NOMO-1 treated with DMSO at 0.1 percent for 48 hours (cell line): ENCODE measurements around the gene DNMT3L.
"Not testable (repeated sequence)": the region's sequence is repeated elsewhere in the genome, so short reads cannot be mapped to it uniquely, and the experiment has no call there.

Experiments used
- DNase-seq: peaks from one replicate; lab custom pipeline; 2025; ENCODE audit not compliant: unreplicated experiment; lab: John Stamatoyannopoulos, UW

Gene DNMT3L

DNA sequence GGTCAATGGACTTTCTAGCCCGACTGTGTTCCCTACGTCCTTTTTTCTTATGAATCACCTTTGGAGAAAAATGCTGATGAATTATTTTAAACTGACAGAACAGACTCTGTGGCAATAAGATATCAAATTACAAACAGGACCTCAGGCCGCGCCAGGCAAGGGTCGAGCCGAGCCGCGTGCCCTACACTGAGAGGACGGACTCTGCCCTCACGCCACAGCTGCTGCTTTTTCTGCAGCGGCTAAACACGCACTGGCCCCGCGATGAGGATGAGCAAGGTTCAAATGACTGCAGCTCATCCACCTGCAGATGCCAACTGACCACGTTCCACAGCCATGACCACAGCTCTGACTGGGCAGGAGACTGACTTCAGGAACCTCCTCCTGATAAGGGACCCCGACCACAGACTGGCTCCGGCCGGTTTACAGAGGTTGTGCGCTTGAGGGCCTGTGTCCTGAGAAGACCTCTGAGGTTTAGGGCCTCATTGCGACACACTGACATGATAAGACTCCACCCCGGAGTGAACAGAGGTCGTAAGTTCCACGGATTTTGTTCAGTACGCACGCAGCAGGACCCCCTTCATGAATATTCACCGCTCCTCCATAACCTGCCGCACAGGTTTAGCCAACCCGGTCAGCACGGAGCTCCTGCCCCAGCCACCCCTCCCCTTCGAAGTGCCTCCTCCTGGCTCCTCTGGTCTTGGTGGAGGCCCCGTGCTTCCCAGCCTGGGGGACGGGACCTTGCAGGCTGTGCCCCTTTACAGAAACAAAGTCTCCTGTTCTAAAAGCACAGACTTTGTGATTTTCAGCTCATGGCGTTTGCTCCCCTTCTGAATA lies 12.3 kb downstream of the DNMT3L start:
- not testable (repeated sequence) for DNase-seq

DNA sequence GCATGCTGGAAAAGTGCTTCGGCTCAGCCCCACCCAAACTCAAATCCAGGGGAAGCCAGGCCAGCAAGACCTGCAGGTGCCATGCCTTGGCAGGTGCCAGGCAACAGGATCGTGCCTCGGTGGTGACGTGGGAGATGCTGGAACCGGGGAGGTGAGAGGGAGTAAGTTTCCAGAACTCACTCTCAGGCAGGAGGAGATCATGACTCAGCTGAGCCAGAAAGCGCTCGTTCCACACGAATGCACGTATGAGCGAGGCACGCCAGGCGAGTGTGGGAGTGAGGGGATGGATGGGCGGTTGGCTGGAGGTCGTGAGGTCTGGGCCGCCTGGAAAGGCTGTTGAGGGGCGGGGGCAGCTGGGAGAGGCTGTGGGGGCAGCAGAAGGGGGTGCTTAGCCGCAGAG lies 13.8 kb downstream of the DNMT3L start:
- not testable (repeated sequence) for DNase-seq

DNA sequence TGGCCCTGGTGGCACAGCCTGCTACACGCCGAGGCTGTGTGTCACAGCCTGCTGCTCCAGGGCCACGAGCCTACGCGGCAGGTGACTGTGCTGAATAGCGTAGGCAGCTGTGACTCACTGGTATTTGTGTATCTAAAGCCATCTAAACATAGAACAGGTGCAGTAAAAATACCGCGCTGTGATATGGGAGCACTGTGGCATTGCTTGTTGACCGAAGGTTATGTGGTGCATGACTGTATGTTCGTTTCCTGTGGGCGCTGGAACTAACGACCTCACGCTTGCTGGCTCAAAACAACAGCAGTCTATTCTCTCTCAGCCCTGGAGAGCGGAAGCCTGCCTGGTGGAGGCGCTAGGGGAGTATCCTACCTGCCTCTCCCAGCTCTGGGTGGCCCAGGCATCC lies 17.7 kb downstream of the DNMT3L start:
- DNase-seq = not testable (repeated sequence)

DNA sequence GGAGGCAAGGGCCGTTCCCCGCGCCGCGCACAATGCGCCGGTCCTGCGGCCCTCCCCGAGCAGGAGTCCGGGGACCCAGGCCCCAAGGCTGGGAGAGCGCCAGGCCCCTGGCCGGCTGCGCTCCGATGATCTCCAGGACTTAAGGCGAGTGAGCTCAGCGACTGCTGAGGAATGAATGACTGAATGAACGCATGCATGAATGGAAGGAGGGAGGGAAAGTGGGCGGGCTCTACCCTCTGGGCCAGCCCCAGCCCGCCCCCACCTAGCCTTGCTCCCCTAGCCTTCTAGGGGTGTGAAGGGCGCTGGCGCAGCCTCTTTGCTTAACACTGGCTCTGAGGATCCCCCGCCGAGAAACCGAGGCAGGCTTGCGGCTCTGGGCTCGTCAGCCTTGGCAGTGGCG lies 20.4 kb downstream of the DNMT3L start:
- not testable (repeated sequence) for DNase-seq

DNA sequence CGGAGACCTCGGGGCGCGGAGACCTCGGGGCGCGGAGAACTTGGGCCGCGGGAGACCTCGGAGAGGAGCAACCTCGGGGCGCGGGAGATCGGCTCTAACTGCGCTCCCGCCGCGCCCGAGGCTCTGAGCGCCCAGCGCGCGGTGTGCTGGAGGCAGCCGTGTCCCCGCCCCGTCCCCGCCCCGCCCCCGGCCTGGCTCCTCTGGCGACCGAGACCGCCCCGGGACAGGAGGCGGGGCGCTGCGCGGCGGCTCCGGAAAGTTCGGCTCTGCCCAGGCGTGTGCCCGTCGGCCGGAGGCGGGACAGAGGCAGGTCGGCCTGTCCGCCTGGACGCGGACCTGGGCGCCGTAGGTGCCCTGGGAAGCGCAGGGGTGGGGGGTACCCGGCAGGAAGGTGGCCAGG lies 20.9 kb downstream of the DNMT3L start, which contains the start of gene ICOSLG:
TSS of gene ICOSLG (minus strand) at position 102 of the 400 bp plus-strand sequence. CDS start 126 bp downstream, outside the sequence.
- not testable (repeated sequence) for DNase-seq

- DNase-seq = not testable (repeated sequence)
These were observed 21.3 kb downstream of the DNMT3L start for GRCh38 chr21:44240353-44240752.

GRCh38 chr21:44229561-44229960 lies 32.1 kb downstream of the DNMT3L start:
- DNase-seq = not testable (repeated sequence)

DNA sequence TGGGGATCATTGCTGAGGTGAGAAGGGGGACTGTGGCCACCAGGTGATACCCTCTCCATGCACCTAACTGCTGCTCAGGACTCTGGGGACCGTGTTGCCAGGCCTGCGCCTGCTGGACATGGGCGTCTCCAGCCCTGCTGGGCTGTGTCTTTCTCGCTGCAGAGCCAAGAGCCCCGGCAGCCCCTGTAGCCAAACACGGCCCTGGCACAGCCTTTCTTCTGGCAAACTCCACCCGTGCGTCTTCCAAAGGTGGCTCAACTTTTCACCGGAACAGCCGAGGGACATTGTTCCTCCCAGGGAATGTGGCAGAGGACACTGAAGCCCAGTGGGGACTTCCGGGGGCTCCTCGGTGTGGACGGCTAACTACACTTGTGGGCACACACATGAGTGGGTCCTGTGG lies 33.6 kb downstream of the DNMT3L start:
- DNase-seq = not testable (repeated sequence)

DNA sequence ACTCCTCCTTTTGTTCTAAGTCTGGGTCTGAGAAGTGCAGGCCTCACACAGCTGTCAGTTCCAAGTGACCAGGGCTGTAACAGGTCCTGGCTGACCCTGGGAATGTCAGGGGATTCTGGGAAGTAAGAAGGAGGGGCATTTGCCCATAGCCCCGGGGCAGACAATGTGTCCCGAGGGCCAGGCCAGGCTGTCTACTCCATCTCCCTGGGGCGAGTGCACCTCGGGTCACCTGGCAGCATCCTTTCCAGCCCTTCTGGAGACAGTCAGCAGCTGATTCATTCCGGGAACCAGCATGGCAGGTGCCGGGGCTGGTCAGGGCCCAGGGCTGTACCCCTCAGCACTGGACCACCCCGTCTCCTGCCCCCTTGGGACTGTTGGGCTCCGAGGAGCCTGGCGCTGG lies 34.1 kb downstream of the DNMT3L start:
- not testable (repeated sequence) for DNase-seq

- not testable (repeated sequence) for DNase-seq
These were observed 36.1 kb downstream of the DNMT3L start for GRCh38 chr21:44225605-44226004.

- DNase-seq = not testable (repeated sequence)
These were observed 38.4 kb downstream of the DNMT3L start for GRCh38 chr21:44223334-44223733.

DNA sequence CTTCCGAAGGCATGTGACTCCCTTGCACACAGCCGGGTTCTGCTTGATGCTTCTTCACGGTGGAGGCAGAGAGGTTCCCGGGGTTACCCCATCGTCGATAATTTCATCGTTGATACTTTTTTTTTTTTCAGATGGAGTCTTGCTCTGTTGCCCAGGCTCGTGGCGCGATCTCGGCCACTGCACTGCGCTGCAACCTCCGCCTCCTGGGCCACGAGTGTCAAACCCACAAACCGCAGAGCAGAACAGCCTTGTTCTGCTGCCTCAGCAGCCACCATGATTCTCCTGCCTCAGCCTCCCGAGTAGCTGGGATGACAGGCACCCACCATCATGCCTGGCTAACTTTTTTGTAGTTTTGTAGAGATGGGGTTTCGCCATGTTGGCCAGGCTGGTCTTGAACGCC lies 41.0 kb downstream of the DNMT3L start:
- not testable (repeated sequence) for DNase-seq

GRCh38 chr21:44218461-44218860 lies 43.2 kb downstream of the DNMT3L start:
- DNase-seq = not testable (repeated sequence)

- DNase-seq = not testable (repeated sequence)
These were observed 49.7 kb downstream of the DNMT3L start for GRCh38 chr21:44211978-44212377.

- not testable (repeated sequence) for DNase-seq
These were observed 50.1 kb downstream of the DNMT3L start for GRCh38 chr21:44211574-44211973.

GRCh38 chr21:44207860-44208646 lies 53.6 kb downstream of the DNMT3L start:
- not testable (repeated sequence) for DNase-seq

DNA sequence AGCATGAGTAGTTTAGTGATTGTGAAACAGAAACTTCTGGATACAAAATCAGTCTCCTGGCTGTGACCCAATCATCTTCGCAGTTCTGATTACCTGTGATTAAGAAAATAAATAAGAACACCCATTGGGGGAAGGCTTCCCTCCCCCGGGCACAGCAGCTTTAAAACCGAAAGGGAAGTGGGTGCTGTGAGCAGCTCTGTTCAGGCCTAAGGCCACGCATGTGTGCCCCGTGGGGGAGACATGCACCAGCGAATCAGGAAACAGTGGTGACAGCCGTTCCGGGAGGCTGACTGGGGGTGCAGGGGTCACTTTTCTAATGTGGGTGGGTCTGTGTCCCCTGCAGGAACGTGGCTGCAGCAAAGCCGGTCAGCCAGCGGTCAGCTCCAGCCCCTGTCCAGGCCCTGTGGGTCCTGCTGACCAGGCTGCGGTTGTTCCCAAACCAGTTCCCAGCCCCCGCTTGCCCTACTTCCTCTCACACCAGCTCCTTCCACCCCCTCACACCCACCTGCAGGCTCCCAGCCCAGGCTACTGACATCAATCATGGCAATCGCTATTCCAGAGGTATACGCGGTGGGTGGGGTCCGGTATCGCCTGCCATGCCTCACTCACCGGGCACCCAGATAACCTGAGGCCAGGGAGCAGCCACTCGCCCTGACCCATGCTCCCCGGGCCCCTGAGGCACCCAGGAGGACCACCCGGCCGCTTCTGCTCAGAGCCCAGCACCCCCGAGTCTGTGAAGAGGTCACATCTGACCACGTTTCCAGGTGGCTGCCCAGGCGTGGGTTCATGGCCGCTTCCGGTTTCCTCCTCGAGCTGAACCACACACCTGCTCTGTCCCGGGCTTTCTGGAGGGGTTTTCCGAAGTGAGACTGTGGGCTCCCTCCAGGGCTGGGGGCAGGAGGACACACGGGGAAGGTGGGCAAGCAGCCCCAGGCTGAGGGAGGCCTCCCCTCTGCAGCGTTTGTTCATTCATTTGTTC lies 54.7 kb downstream of the DNMT3L start:
- not testable (repeated sequence) for DNase-seq

DNA sequence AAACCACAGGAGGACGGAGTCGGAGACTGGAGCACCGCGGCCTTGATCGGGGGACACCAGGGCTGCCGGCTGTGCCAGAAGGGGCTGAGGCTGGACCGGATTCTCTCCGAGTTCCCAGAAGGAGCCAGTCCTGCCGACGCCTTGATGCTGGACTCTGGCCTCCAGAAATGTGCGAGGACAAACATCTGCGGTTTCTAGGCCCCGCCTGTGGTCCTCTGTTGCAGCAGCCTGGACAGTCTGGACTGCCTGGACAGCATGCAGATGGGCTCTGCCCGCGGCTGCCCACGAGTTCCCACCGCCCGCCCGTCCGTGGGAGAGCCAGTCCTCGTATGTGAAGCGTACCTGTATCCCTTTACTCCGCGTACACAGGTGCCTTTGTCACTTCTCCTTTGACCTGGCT lies 55.5 kb downstream of the DNMT3L start:
- not testable (repeated sequence) for DNase-seq

GRCh38 chr21:44202590-44203299 lies 59.0 kb downstream of the DNMT3L start:
- not testable (repeated sequence) for DNase-seq

GRCh38 chr21:44199997-44200396 lies 61.7 kb downstream of the DNMT3L start:
- not testable (repeated sequence) for DNase-seq
